UCSD-AML1 (cell line): ENCODE data around the gene RETREG1.
A peak's percentile ranks its signal among the peaks of the same experiment; 100 is the strongest.
"Not testable (repeated sequence)": the region's sequence is repeated elsewhere in the genome, so short reads cannot be mapped to it uniquely, and the experiment has no call there.

ENCODE experiments used
- DNase-seq: peaks from one replicate; lab custom pipeline; 2025; ENCODE audit not compliant: unreplicated experiment; lab: John Stamatoyannopoulos, UW

RETREG1 gene

GRCh38 chr5:16490911-16491310 is 125.9 kb downstream of the RETREG1 start:
- DNase-seq: no peak

DNA sequence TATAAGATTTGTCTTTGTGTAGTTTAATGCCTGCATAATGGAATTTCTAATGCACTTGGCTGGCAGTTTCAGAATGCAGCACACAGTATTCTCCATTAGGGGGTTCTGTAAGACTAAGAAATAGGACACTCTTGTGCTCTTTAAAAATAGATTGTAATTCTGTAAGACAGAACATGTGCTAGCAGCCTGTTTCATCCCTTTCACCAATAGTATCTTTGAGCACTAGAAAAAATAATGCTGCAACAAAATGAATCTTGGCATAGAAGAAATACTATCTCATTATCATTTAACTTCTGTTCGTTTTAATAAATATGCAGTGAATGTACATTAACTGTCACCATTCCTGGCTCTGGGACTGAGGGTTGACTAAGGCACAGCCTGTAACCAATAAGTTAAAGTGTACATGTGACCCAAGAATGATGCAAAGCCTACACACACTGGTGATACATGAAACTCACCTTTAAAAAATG is 127.4 kb downstream of the RETREG1 start:
- no peak for DNase-seq

GRCh38 chr5:16487456-16487855 is 129.3 kb downstream of the RETREG1 start:
- no peak for DNase-seq

DNA sequence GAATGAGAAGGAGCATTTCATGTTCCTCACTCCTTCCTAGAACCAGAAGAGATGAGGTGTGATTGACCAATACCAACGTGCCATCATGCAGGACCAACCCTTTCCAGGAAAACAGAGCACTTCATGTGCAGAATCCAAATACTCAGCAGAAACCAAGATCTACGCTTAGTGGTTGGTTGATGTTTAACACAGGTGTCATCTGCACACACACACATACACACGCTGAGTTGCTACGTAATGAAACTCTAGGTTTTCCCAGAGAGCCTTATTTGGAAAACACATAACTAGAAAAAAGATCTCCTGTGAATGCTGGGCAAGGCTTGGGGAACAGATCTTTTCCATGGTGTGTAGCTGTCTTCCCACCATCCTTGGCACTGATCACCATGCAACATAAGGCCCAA is 130.1 kb downstream of the RETREG1 start:
- no peak for DNase-seq

DNA sequence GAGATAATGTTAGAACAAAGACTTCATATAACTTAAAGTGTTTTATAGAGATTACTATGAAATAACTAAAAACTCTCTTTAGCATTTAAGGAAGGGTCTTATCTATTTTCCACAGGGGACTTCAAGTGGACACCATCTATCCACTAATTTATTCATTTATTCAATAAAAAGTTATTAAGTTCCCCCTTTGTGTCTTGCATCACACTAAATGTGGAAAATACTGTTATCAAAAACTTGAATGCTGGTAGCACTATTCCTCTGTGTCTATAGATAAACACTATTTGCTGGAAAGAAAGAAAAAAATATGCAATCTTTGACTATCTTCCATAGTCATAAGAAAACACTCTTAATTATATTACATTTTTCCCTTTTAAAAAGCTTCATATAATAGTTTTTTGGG is 131.1 kb downstream of the RETREG1 start:
- DNase-seq: no peak

DNA sequence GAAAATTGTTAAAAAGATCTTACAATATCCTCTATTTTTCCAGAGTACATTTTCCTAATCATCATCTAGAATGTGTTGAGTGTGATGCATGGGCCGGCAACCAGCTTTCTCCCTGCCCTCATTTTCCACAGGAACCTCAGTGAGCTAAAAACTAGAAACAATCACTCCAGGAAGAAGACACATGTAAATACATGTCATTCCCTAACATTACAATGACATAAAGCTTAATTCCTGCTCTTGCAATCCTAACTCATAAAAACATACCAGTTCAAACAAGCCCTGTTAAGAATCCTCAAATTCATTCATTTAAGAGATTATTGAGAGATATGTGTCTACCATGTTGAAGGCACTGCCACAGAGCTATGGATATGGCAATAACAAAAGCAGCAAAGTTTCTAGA is 132.7 kb downstream of the RETREG1 start:
- DNase-seq: no peak

DNA sequence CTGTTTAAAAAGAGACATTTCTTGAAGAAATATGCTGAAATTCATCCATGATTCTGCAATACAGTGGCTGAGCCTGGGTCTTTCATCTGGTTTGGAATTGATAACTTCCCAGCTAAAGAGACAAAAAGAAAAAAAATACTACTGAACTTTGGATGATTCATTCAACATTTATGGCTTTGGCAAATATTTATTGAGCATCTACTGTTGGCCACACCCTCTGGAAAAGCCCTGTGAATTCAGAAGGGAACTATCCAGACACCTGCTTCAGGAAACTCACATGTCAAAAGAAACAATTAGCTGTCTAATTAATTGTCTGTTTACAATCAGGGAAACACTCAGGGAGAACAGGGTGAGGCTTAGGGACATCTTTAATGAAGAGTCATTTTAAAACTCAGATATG is 133.4 kb downstream of the RETREG1 start:
- DNase-seq: no peak

GRCh38 chr5:16482891-16483290 is 133.9 kb downstream of the RETREG1 start:
- no peak for DNase-seq

- no peak for DNase-seq
These were observed 135.8 kb downstream of the RETREG1 start for GRCh38 chr5:16480821-16481538.

- no peak for DNase-seq
These were observed 136.7 kb downstream of the RETREG1 start for GRCh38 chr5:16480144-16480543.

GRCh38 chr5:16477541-16477940 is 139.3 kb downstream of the RETREG1 start:
- no peak for DNase-seq

- not testable (repeated sequence) for DNase-seq
These were observed 140.4 kb downstream of the RETREG1 start for GRCh38 chr5:16476417-16476816.

DNA sequence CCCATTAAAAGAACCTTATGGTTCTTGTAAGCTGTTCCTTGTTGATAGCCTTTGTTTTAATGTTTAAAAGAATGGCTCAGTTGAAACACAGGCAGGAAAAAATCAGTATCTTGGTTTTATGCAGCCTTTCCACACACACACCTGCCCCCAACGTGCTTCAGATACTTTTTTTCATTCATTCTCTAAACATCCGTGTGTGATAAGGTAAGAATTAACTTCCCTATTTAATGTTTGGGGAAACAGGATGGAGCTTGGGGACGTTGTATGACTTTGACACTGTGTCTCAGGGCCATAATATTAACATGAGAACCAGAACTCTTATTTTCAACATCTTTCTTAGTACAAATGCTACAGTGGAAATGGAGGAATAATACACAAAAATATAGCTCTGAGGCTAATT is 145.4 kb downstream of the RETREG1 start:
- no peak for DNase-seq

DNA sequence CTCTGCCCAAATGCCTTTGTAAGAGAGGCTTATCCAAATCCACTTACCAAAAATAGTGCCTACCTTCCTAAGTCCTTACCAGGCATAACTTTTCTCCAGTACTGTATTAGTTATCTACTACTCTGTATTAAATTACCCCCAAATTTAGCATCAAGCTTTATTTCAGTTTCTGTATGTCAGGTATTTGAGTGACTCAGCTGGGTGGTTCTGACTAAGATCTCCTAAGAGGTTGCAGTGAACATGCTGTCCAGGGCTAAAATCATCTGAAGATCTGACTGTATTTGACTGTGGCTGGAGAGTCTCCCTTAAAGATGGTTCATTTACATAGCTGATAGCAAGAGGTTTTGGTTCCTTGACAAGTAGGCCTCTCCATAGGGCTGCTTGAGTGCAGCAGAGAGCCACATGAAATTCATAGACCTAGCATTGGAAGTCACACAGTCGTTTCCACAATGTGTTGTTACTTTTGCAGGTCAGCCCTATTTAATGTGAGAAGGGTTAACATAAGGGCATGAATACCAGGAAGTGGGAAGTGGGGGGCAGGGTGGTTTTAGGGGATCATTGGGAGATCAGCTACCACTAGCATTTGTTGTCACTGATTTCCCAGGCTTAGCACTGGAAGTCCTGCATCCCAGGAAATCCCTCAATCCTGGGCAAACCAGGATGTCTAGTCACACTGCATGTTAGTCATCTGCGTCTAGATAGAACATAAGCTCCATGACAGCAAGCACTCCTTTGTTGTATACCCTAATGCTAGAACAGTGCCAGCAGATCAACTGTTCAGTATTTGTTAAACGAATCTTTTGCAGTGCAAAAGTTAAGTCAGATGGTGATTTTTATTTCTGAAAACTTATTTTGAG is 149.2 kb downstream of the RETREG1 start:
- no peak for DNase-seq

DNA sequence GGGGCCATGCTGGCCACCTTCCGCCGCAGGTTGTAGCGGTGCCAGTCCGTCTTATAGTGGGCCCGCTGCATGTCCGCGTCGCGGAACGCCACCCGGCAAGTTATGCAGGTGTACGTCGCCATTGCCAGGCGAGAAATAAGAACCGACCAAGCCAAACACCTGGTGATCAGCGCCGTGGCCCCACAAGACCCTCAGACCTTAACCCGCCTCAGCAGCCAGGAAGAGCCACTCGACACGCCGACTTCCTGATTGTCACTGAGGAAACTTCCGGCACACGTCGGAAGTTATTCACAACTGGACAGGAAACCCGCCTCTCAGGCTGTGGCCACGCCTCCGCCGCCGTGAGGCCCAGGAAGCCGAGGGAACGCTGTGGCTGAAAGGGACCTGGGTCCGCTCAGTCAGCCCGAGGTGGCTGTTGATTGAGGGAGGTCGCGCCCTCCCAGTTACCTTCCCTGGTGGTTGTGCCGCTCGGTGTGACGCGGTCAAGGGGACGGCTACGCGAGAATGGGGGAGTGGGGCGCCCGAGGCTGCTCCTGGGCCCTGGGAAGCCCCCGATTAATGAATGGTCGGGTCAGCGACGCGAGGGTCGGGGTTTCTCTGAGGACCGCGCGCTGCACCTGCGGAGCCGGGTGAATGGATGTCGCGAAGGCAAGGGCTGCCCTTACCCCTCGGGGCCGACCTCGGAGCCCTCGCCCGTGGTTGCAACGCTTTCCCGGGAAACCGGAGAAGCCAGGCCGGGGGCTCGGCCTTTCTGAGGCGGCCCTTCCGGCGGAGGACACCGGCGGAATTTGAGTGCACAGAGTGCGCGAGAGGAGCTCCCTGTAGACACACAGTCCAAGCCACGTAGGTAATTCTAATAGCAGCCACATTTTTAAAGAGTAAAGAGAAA is 151.0 kb downstream of the RETREG1 start, which contains the start of gene ZNF622:
Gene ZNF622, minus strand, starts transcription at position 257 of the 889 bp plus-strand sequence. Its CDS starts 135 bp downstream, at position 122.
- DNase-seq: peak; percentile 92

DNA sequence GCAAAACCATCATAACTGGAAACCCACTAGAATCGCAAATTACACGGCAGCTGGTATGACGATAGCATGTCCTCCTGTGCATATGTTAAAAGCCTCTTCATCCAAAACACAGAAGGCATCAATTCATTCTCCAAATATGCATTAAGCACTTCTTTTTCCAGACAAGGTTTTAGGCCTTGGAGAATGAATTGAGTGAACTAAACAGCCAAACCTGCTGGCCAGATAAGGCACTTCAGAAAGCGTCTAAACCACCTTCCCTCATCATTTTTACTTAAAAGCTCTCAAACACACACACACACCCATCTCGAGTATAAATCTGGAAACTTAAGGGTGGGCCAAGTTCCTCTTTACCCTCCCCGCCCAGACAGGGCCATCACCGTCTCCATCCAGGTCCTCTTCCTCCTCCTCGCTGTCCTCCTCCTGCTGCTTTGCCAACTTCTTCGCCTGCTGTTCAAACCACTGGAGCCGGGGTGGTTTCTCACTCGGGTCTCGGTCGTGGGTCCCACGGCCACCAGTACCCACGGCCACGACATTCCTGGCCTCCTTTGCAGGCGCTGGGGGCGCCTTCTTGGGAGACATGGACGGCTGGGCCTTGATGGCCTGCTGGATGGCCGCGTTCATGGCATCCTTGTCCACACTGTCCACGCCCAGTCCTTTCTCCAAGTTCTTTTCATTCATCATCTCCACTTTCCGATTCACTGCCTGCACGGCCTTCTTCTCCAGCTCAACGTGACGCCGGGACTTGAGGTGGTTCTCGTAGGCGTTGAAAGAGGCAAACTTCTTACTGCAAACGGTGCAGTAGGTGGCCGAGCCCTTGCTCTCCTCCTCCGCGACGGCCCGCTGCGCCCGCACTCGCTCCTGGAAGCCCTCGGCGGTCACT is 151.9 kb downstream of the RETREG1 start:
- DNase-seq: peak; percentile 41

DNA sequence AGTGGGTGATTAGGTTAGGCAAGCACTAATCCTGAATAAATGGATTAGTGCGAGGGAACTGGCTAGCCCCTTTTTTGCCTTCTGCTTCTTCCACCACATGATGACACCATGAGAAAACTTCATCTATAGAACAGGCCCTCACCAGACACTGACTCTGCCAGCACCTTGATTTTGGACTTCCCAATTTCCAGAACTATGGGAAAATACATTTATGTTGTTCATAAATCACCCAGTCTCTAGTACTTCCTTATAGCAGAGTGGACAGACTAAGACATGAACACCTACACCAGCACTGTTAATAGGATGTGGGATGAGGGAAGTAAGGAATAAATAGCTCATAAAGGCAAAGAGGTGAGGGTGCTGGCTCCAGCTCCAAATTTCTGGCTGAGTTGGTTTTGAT is 152.6 kb downstream of the RETREG1 start:
- no peak for DNase-seq

- no peak for DNase-seq
These were observed 155.0 kb downstream of the RETREG1 start for GRCh38 chr5:16461782-16462181.

DNA sequence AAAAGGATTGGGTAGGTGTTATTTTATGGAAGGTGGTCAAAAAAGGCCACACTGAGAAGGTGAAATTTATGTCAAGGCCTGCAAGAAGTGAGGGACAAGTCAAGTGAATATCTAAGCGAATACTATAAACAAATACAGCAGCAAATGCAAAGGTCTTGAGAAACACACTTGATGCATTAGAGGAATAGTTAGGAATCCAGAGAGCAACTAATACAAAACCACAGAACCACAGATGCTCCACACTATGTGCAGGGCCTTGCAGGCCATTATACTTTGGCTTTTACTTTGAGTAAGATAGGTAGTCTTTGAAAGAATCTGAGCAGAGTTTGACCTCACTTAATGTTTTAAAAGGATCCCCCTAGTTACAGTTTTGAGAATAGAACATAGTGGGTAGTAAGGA is 155.8 kb downstream of the RETREG1 start:
- DNase-seq: no peak

DNA sequence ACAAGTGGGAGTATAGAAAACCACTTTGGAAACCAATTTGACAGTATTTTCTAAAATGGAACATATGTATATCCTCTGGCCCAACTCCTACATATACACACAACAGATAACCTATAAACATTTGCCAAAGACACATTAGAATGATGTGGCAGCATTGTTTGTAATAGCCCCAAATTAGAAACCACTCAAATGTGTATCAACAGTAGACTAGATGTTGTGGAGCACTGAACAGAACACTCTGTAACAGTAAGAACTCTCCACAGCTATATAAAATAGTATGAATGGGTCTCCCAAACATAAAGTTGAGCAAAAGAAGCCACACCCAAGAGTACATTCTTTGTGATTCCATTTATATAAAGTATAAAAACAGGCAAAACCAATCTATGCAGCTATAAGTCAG is 157.3 kb downstream of the RETREG1 start:
- no peak for DNase-seq
